ENCODE measurements around the gene LIMS2. TPM values are rescaled to one million over a fixed set of nuclear protein-coding genes. Genes with fewer than 3 reads are reported as not detected.

The LIMS2 gene
- total RNA-seq, 1 donor from 2014 or later: 3.8 TPM

DNA sequence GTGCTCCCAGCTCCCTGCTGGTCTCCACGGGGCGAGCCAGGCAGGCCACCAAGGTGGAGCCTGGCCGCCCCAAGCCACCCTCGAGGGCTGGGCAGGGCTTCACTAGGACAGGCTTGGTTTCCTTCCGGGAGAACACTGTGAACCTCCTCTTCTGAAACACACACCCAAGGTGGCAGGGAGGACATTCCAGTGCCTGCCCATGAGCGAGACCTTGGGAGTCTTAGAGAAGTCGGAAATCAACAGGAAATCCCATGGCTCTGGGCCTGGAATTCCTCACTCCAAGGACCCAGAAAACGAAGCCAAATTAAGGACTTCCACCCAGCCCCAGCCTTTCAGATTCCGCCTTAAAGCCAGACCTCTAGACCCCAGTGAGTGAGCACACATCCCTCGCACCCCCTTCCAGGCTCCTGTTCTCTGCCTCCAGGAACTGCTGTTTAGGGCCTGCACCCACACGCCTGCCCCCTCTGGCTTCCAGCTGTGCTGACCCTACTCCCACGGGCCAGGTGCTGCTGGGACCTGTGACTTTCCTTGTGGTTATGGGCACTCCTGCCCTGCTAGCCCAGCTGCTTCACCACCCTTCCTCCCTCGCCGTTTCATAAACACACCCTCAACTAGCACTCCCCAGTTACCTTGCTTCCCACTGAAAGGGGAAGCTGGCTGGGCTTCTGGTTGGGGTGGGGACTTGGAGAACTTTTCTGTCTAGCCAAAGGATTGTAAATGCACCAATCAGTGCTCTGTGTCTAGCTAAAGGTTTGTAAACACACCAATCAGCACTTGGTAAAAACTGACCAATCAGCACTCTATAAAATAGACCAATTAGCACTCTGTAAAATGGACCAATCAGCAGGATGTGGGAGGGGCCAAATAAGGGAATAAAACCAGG lies 15.7 kb downstream of the LIMS2 start:
- Mint-ChIP-seq H3K36me3 (ENCODE audit: low read depth, unreplicated experiment) (no peaks in the 10 kb centered on the region), H3K27me3 (ENCODE audit: unreplicated experiment) (peaks cover 5% of the 10 kb centered on the region), H3K9me3 (ENCODE audit: unreplicated experiment) (no peaks in the 10 kb centered on the region), H3K4me1 (ENCODE audit: unreplicated experiment) (peaks cover 4% of the 10 kb centered on the region), H3K4me3 (ENCODE audit: unreplicated experiment) (no peak overlapping the region), H3K27ac (ENCODE audit: unreplicated experiment) (peak overlapping the region; percentile 24)
- no peak for TF ChIP-seq CTCF (IDR thresholded peaks at IDR 0.05; ENCODE audit: unreplicated experiment)
- no peak for DNase-seq (ENCODE audit: low spot score)

DNA sequence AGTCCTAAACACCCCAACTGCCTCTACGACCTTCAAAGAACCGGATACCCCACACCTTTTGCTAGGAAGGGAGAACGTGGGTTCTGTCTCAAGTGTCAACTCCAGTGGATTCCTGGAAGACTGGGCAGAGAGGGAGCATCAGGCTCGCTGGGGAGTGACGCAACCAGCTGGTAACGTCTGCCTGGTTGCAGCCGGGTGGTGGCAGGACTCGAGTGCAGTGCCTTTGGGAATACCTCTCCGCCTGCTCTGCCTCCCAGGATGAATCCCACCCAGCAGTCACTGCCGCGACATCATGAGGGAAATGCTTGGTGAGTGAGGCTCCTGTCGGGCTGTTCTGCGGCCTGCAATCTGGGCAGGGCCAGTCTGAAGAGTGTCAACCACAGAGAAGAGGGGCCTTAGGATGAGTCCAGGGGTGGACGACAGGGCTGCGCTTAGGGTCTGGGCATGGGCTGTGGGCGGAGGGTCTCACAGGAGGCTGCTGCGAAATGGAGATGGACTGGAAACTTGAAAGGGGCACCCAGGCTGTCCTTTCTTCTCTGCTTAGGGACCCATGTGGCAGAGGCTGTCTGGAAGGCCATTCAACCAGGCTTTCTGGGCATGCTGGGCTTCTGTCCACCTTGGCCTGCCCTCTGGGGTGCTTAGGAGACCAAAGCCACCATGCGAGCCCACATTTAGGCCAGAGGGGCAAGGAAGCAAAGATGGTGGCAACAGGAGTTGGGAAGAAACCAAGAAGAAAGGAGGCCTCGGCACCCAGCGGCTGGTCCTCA lies 16.5 kb downstream of the LIMS2 start:
- H3K4me3 Mint-ChIP-seq (ENCODE audit: unreplicated experiment): no peak overlapping the region
- H3K4me1 Mint-ChIP-seq (ENCODE audit: unreplicated experiment): peaks cover 3% of the 10 kb centered on the region
- no peak for TF ChIP-seq CTCF (IDR thresholded peaks at IDR 0.05; ENCODE audit: unreplicated experiment)
- no peaks in the 10 kb centered on the region for H3K9me3 Mint-ChIP-seq (ENCODE audit: unreplicated experiment)
- H3K27ac Mint-ChIP-seq (ENCODE audit: unreplicated experiment): no peak overlapping the region
- H3K27me3 Mint-ChIP-seq (ENCODE audit: unreplicated experiment): peaks cover 7% of the 10 kb centered on the region
- no peak for DNase-seq (ENCODE audit: low spot score)
- H3K36me3 Mint-ChIP-seq (ENCODE audit: low read depth, unreplicated experiment): no peaks in the 10 kb centered on the region

DNA sequence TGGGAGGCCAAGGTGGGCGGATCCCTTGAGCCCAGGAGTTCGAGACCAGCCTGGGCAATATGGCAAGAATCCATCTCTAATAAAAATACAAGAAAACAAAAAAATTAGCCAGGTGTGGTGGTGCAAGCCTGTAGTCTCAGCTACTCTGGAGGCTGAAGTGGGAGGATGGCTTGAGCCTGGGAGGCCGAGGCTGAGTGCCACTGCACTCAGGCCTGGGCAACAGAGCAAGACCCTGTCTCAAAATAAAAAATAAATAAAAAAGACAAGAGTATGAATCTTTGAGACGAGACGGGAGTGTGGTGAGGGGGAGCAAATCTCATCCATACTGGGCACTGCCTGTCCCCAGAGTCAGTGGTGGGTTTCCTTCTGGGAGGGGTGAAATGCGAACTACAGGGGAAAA lies 17.2 kb downstream of the LIMS2 start:
- DNase-seq (ENCODE audit: low spot score): no peak
- no peaks in the 10 kb centered on the region for H3K36me3 Mint-ChIP-seq (ENCODE audit: low read depth, unreplicated experiment)
- H3K4me1 Mint-ChIP-seq (ENCODE audit: unreplicated experiment): no peaks in the 10 kb centered on the region
- TF ChIP-seq CTCF (IDR thresholded peaks at IDR 0.05; ENCODE audit: unreplicated experiment): no peak
- no peaks in the 10 kb centered on the region for H3K9me3 Mint-ChIP-seq (ENCODE audit: unreplicated experiment)
- H3K4me3 Mint-ChIP-seq (ENCODE audit: unreplicated experiment): no peak overlapping the region
- peaks cover 7% of the 10 kb centered on the region for H3K27me3 Mint-ChIP-seq (ENCODE audit: unreplicated experiment)
- no peak overlapping the region for H3K27ac Mint-ChIP-seq (ENCODE audit: unreplicated experiment)

DNA sequence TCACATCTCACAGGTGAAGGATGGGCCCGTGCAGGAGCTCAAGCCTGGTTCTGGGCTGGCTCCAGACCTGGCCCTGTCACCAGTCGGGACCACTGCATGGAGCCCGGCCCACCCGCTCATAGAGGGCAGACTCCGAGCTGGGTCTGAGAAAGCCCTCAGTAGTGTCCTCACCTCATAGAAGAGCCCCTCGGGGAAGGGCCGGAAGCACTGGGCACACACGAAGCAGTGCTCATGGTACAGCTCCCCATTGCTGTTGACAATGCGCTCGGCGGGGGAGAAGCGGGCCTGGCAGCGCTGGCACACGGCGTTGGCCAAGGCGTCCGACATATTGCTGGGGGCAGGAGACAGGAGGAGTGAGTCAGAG lies 18.1 kb downstream of the LIMS2 start:
- Mint-ChIP-seq H3K27ac (ENCODE audit: unreplicated experiment) (no peak overlapping the region), H3K36me3 (ENCODE audit: low read depth, unreplicated experiment) (no peaks in the 10 kb centered on the region), H3K4me1 (ENCODE audit: unreplicated experiment) (peaks cover 3% of the 10 kb centered on the region), H3K27me3 (ENCODE audit: unreplicated experiment) (peaks cover 9% of the 10 kb centered on the region), H3K9me3 (ENCODE audit: unreplicated experiment) (no peaks in the 10 kb centered on the region), H3K4me3 (ENCODE audit: unreplicated experiment) (no peak overlapping the region)
- DNase-seq (ENCODE audit: low spot score): no peak
- TF ChIP-seq CTCF (IDR thresholded peaks at IDR 0.05; ENCODE audit: unreplicated experiment): no peak
